HG02852 (cell line): ENCODE results near the gene ADCY3.

ENCODE experiments used
- ATAC-seq: cut with Tn5 transposase; IDR thresholded peaks from one replicate; pipeline ENCODE4 v1.9.1; 2021; ENCODE audit warnings: mild to moderate bottlenecking, moderate library complexity; ENCODE audit not compliant: unreplicated experiment

ADCY3 gene

GRCh38 chr2:24832931-24833701, 86.9 kb downstream of the ADCY3 start:
- ATAC-seq = no peak

GRCh38 chr2:24832521-24832920, 87.5 kb downstream of the ADCY3 start:
- ATAC-seq = no peak

- no peak for ATAC-seq
These were observed 88.0 kb downstream of the ADCY3 start for GRCh38 chr2:24832073-24832461.

DNA sequence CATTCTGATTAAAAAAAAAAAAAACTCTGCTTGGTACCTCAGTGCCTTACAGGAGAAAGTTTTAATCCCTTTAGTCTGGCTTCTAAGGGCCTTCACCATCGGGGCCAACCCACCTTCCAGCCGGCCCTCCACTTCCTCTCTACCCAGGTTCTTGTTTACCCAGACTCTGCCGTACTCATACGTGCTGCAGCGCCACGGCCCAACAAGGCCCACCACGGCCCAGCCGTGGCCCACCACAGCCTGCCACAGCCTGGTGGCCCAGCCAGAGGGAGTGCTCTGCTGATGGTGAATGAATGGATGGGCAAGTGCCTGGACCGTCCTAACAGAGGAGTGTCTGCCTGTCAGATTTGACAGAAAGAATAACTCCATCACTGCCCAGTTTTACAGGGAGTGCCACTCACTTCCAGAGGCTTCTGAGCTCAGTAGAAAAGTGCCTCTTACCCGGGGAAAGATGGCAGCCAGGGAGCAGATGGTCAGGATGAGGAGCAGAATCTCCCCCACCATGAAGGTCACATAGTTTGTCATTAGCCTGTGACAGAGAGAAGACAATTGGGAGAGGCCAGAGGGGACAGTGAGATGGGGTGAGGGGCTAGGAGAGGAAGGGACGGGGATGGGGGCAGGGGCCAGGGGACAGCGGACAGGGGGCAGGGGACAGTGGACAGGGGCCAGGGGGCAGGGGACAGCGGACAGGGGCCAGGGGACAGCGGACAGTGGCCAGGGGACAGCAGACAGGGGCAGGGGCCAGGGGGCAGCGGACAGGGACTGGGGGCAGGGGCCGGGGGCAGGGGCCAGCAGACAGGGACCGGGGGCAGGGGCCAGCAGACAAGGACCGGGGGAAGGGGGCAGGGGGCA, 88.6 kb downstream of the ADCY3 start:
- ATAC-seq = no peak

DNA sequence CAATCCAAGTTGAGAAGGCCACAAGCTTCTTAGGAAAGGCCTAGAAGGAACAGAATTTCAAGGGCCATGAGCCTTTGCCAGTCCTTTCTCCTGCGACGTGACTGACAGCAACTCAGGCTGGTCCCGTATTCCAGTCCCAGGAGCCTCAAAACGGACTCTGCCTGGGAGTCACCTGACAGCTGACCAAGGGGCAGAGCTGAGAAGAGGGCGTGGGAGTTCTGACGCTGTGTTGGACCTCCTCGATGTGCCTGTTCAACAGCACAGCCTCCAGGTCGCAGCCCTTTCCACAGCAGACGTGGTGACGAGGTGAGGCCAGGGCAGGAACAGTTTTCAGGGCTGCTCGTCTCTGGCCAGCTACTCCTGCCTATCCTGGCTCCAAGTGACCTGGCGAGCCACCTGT, 89.3 kb downstream of the ADCY3 start:
- no peak for ATAC-seq

- ATAC-seq = no peak
These were observed 89.7 kb downstream of the ADCY3 start for GRCh38 chr2:24830351-24830750.

GRCh38 chr2:24828238-24828996, 91.6 kb downstream of the ADCY3 start:
- no peak for ATAC-seq

DNA sequence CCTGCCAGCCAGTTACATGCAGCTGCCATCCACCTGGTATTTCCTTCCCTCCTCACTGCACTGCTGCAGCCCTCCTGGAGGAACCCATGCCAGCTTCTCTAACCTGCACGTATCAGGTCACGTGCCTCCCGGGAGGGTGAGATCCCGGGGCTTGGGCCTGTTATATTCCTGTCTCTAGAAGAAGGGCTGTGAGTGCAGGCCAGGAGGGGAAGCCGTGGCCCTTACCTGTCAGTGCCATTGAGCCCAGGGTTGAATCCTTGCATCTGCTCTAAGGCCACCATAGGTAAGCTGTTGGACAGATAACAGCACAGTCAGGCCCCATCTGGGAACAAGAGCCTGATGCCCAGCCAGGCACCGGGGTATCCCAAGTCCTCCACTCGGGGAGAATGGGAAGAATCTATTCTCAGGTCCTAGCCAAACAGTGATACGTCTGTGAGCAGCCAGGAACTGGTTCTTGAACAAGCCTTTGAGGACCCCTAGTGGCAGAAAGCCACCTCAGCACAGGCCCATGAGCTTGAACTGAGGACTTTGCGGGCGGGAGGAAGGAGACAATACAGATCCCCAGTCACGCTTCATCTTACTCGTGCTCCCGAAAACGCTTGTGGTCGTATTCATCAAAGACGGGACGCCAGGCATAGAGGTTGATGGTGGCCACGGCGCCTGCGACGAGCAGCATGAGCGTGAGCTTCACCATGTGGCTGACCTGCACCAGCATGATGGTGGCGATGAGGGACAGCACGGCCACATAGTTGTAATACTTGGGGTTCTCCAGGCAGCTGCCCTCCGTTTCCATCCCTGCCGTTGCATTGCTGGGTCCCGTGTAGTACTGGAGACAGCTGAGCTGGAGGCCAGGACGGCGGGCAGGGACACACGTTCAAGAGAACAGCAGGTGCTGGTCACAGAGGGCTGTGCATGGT, 92.5 kb downstream of the ADCY3 start:
- ATAC-seq = peak; percentile 78

DNA sequence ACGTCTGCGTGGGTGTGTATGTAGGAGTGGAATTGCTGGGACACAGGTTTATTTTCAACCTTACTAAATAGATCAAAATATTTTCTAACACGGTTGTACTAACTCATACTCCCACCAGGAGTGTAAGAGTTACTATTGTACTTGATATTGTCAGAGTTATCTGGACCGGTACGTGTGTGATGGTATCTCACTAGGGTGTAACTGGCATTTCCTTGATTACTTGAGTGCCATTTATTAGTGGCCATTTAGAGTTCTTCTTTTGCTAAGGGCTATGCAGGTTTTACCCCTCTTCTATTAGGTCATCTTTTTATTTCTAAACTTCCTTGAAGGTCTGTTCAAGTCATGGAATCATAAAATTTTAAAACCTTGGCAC, 93.3 kb downstream of the ADCY3 start:
- ATAC-seq = no peak

DNA sequence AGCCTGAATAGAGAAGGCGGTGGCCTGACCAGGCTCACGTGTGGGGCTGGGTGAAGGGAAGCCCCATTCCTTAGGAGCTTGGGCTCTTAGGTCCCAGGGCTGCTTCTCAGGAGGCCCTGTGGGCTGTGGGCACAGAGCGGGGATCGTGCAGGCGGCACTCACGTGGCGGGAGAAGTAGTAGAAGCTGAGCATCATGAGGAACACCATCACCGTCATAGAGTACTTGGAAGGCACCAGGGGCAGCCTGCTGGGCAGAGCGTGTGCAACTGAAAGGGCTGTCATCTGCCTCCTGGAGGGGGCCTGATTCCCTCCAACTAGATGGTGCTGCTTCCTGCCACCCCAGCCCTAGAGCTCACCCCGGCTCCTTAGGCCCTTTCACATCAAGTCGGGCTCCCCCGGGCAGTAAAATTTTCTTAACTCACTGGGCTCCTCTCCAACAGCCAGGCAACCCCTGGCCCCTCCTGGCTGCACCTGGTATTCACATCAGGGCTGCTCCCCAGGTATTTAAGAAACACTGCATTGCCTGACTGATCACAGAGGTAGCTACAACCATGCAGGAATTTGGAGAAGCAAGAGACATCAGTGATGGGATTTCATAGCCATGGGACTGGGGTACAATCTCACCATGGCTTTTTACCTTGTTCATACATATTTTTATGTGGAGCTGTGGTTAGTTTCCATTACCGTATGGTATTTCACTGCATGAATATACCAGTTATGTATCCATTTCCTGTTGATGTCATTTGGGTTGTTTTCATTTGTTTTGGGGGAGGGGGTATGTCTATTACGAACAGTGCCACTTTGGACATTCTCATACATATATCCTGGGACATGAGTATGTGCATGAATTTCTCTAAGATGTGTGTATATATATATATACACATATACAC, 93.9 kb downstream of the ADCY3 start:
- ATAC-seq = no peak

DNA sequence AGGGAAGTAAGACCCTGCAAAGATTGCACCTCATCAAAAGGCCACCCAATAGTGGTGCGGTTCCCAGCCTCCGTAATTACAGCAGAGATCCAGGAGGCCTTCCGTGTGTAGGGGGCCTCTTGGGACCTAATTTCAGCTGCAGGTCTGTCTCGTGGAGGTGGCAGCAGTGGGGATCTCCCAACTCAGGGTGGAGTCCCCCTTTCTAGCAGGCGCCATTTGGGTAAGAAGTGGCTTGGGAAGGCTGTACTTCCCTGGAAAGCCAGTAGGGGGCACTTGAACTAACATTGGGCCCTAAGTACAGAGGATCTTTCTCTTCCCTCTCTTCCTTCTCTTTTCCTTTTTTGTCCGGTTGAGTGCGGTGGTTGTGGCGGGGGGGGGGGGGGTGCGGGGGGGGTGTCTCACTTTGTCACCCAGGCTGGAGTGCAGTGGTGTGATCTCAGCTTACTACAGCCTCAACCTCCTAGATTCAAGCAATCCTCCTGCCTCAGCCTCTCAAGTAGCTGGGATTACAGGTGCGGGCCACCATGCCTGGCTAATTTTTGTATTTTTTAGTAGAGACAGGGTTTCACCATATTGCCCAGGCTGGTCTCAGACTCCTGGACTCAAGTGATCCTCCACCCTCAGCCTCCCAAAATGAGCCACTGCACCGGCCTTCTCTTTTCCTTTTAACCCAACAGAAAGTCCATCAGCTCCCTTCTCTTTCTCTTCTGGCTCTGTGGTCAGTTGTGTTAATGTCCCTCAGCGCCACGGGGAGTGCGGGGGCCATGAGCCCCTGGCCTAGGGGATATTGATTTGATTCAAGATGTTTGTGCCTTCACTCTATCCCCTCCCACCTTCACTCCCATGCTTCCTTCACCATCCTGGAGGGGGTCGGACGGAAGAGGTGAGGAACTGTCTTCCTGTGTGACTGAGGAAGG, 94.8 kb downstream of the ADCY3 start:
- no peak for ATAC-seq

GRCh38 chr2:24824071-24824588, 95.9 kb downstream of the ADCY3 start:
- ATAC-seq = no peak

- ATAC-seq = no peak
These were observed 97.9 kb downstream of the ADCY3 start for GRCh38 chr2:24822049-24822706.

GRCh38 chr2:24821433-24821891, 98.6 kb downstream of the ADCY3 start:
- no peak for ATAC-seq

GRCh38 chr2:24820598-24821432, 99.2 kb downstream of the ADCY3 start:
- ATAC-seq = no peak

DNA sequence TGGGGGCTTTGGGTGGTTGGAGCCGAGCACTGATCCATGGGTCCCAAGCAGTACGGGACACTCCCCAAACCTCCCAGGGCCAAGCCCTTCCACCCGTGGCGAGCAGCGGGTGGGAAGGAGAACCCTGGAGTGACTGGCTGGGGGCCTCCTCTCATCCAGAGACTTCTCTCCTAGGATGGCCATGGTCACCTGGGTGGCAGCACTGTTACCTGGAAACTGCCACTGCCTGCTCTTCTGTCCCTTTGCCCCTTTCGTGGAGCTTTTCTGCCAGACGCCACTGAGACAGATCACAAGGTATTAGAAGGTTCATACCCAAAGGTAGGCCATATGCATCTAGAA, 99.9 kb downstream of the ADCY3 start:
- no peak for ATAC-seq
